MM.1S (cell line): ENCODE results near the gene FAHD2A.

ENCODE experiments used
- DNase-seq: peaks from one replicate; pipeline ENCODE4 v3.0.0-alpha.2; 2015
- H2AFZ ChIP-seq: fragments of 300-600 bp; sonication (generic); 2 replicates; pipeline ENCODE4 v1.6.0; 2016; ENCODE audit warnings: antibody characterized with exemption, low read length
- H3F3A ChIP-seq: fragments of 300-600 bp; sonication (generic); 2 replicates; pipeline ENCODE4 v1.6.1; 2016; ENCODE audit warnings: mild to moderate bottlenecking, antibody characterized with exemption, low read length, moderate library complexity, mixed read lengths; ENCODE audit not compliant: insufficient read depth
- H3K27ac ChIP-seq: fragments of 300-600 bp; sonication (generic); 2 replicates; pipeline ENCODE4 v1.5.1; 2016; ENCODE audit warnings: mild to moderate bottlenecking, low read length
- H3K27me3 ChIP-seq: fragments of 300-600 bp; sonication (generic); replicated peaks from 2 replicates; pipeline ENCODE4 v1.6.0; 2016; ENCODE audit warnings: low read length; ENCODE audit not compliant: insufficient read depth
- H3K36me3 ChIP-seq: fragments of 300-600 bp; sonication (generic); replicated peaks from 2 replicates; pipeline ENCODE4 v1.6.1; 2016; ENCODE audit warnings: mild to moderate bottlenecking, low read length, mixed read lengths; ENCODE audit not compliant: insufficient read depth
- H3K4me1 ChIP-seq: fragments of 300-600 bp; sonication (generic); 2 replicates; pipeline ENCODE4 v1.6.1; 2016; ENCODE audit warnings: low read length, mixed read lengths
- H3K4me2 ChIP-seq: fragments of 300-600 bp; sonication (generic); 2 replicates; pipeline ENCODE4 v1.6.0; 2016; ENCODE audit warnings: low read depth, low read length
- H3K4me3 ChIP-seq: fragments of 300-600 bp; sonication (generic); 2 replicates; pipeline ENCODE4 v1.5.1; 2016; ENCODE audit warnings: low read length, mixed read lengths
- H3K79me2 ChIP-seq: fragments of 300-600 bp; sonication (generic); 2 replicates; pipeline ENCODE4 v1.6.1; 2016; ENCODE audit warnings: mixed run types, low read length, mixed read lengths
- H3K9ac ChIP-seq: fragments of 300-600 bp; sonication (generic); 2 replicates; pipeline ENCODE4 v1.6.1; 2016; ENCODE audit warnings: low read length, mixed read lengths
- H3K9me2 ChIP-seq: fragments of 300-600 bp; sonication (generic); replicated peaks from 2 replicates; pipeline ENCODE4 v1.6.1; 2016; ENCODE audit warnings: mild to moderate bottlenecking, low read length, mixed read lengths; ENCODE audit not compliant: insufficient read depth
- H3K9me3 ChIP-seq: fragments of 300-600 bp; sonication (generic); replicated peaks from 2 replicates; pipeline ENCODE4 v1.6.1; 2016; ENCODE audit warnings: mild to moderate bottlenecking, low read length, mixed read lengths; ENCODE audit not compliant: insufficient read depth
- H4K20me1 ChIP-seq: fragments of 300-600 bp; sonication (generic); 2 replicates; pipeline ENCODE4 v1.6.1; 2016; ENCODE audit warnings: mild to moderate bottlenecking, low read length, moderate library complexity, mixed read lengths; ENCODE audit not compliant: insufficient read depth
- EZH2 ChIP-seq: fragments of 300-600 bp; sonication (generic); optimal IDR thresholded peaks from 2 replicates; pipeline ENCODE3; 2017; ENCODE audit warnings: low read depth, mild to moderate bottlenecking, antibody characterized with exemption, low read length, mixed read lengths
- EZH2phosphoT487 ChIP-seq: fragments of 300-600 bp; sonication (generic); IDR thresholded peaks from 2 replicates; pipeline ENCODE4 v1.6.1; 2018; ENCODE audit warnings: antibody characterized with exemption, low read length
- TF ChIP-seq, protein P1 (sequence below): fragments of 300-600 bp; sonication (generic); IDR thresholded peaks from 2 replicates; pipeline ENCODE4 v1.5.1; 2016; ENCODE audit warnings: antibody characterized with exemption, low read length, mixed read lengths

FAHD2A gene

DNA sequence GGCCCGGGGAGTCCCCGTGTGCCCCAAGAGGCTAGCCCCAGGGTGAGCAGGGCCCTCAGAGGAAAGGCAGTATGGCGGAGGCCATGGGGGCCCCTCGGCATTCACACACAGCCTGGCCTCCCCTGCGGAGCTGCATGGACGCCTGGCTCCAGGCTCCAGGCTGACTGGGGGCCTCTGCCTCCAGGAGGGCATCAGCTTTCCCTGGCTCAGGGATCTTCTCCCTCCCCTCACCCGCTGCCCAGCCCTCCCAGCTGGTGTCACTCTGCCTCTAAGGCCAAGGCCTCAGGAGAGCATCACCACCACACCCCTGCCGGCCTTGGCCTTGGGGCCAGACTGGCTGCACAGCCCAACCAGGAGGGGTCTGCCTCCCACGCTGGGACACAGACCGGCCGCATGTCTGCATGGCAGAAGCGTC, 16.9 kb upstream of the FAHD2A start:
- no peak for DNase-seq
- H2AFZ ChIP-seq: no peak overlapping the region

DNA sequence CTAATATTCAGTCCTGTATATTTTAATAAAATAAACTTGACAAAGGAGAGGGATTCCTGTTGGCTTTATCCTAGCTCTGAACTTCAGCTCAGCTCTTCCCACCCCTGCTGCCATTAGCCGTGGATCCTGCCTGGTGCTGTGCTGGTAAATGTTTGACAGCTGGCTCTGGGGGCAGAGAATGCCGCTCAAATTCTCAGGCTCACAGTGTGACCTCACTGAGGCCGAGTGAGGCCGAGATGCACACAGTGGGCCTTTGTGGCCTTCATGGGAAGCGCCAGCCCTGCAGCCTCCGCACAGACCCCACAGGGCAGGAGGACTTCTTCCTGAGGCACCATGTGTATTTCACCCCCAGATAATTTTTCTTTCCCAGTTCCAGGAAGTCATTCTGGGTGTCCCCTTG, 16.5 kb upstream of the FAHD2A start:
- Histone ChIP-seq H3K4me3 (no peak overlapping the region), H3K27me3 (peaks cover 12% of the 10 kb centered on the region; the same call in 1 of the 2 replicates)

More for the DNA sequence above, 16.9 kb upstream of the FAHD2A start:
- Histone ChIP-seq H3K9me3 (no peaks in the 10 kb centered on the region), H3K36me3 (no peaks in the 10 kb centered on the region), H3K27me3 (peaks cover 12% of the 10 kb centered on the region; the same call in 1 of the 2 replicates), H3K4me3 (no peak overlapping the region), H3K9me2 (no peaks in the 10 kb centered on the region), H3K9ac (no peak overlapping the region), H4K20me1 (no peaks in the 10 kb centered on the region), H3K4me1 (no peaks in the 10 kb centered on the region), H3K4me2 (no peak overlapping the region), H3K27ac (no peak overlapping the region), H3F3A (no peaks in the 10 kb centered on the region), H3K79me2 (no peaks in the 10 kb centered on the region)
- TF ChIP-seq EZH2phosphoT487 (no peak), EZH2 (no peak)
- TF ChIP-seq, protein P1, sequence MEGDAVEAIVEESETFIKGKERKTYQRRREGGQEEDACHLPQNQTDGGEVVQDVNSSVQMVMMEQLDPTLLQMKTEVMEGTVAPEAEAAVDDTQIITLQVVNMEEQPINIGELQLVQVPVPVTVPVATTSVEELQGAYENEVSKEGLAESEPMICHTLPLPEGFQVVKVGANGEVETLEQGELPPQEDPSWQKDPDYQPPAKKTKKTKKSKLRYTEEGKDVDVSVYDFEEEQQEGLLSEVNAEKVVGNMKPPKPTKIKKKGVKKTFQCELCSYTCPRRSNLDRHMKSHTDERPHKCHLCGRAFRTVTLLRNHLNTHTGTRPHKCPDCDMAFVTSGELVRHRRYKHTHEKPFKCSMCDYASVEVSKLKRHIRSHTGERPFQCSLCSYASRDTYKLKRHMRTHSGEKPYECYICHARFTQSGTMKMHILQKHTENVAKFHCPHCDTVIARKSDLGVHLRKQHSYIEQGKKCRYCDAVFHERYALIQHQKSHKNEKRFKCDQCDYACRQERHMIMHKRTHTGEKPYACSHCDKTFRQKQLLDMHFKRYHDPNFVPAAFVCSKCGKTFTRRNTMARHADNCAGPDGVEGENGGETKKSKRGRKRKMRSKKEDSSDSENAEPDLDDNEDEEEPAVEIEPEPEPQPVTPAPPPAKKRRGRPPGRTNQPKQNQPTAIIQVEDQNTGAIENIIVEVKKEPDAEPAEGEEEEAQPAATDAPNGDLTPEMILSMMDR: no peak

DNA sequence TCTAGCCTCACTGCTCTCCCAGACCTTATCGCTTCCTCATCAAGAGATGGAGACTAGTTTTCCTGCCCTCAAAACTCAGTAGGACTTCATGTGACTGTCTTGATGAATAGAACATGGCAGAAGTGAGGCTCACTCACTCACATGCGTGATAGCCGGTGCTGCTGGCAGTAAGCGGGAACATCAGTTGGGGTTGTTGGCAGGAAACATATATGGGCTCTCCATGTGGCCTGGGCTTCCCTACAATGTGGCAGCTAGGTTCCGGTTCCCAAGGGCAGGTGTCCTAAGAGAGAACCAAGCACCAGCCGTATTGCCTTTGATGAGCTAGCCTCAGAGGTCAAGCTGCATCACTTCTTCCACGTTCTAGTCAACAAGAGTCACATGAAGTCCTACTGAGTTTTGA, 15.2 kb upstream of the FAHD2A start:
- Histone ChIP-seq H3K4me3 (no peak overlapping the region), H3K4me2 (no peak overlapping the region), H3K36me3 (no peaks in the 10 kb centered on the region), H3K27me3 (peaks cover 12% of the 10 kb centered on the region; the same call in 1 of the 2 replicates), H3K27ac (no peak overlapping the region), H3K9me3 (no peaks in the 10 kb centered on the region), H3K9me2 (no peaks in the 10 kb centered on the region), H4K20me1 (no peaks in the 10 kb centered on the region), H3F3A (no peaks in the 10 kb centered on the region), H3K9ac (no peak overlapping the region), H2AFZ (no peak overlapping the region), H3K4me1 (no peaks in the 10 kb centered on the region), H3K79me2 (no peaks in the 10 kb centered on the region)
- TF ChIP-seq EZH2: no peak
- TF ChIP-seq, protein P1: no peak
- TF ChIP-seq EZH2phosphoT487: no peak
- no peak for DNase-seq

More for the DNA sequence above, 16.5 kb upstream of the FAHD2A start:
- Histone ChIP-seq H4K20me1 (no peaks in the 10 kb centered on the region), H2AFZ (no peak overlapping the region), H3K9me2 (no peaks in the 10 kb centered on the region), H3K79me2 (no peaks in the 10 kb centered on the region), H3F3A (no peaks in the 10 kb centered on the region), H3K9ac (no peak overlapping the region), H3K27ac (no peak overlapping the region), H3K4me1 (no peaks in the 10 kb centered on the region), H3K4me2 (no peak overlapping the region), H3K9me3 (no peaks in the 10 kb centered on the region), H3K36me3 (no peaks in the 10 kb centered on the region)
- no peak for TF ChIP-seq EZH2
- TF ChIP-seq, protein P1: no peak
- no peak for TF ChIP-seq EZH2phosphoT487
- no peak for DNase-seq
